Measurements from ENCODE around the gene EFNA2.

- TF ChIP-seq EZH2 (IDR thresholded peaks at IDR 0.05; ENCODE audit: low read length) (no peak), CTCF (optimal IDR thresholded peaks at IDR 0.05 in 1 of 3, IDR thresholded peaks at IDR 0.05 in 1 of 3, conservative IDR thresholded peaks at IDR 0.05 in 1 of 3; ENCODE audit: extremely low read depth in 1 of 3, insufficient read depth in 2 of 3, low read length in 3 of 3) (no peak)
Measured at GRCh38 chr19:1236576-1236975, 49.1 kb upstream of the EFNA2 start.
